K562 (cell line): ENCODE measurements around the gene ZCCHC14. TPM values are rescaled to one million over a fixed set of nuclear protein-coding genes. Genes with fewer than 3 reads are reported as not detected.

Source experiments
- ATAC-seq: fragments of 200-7000 bp; cut with Tn5 transposase; 3 replicates; pipeline ENCODE4 v1.9.1; 2020; ENCODE audit warnings: moderate library complexity
- BruUV-seq: library from RNA; stranded (reverse); fragments of 400-500 nt; replicated peaks from 2 replicates; lab custom pipeline; 2021; lab: Mats Ljungman, UMichigan
- CTCF ChIA-PET: fragments of 300-600 bp; formaldehyde crosslinking; extraction: SDS; loops from one replicate; lab custom pipeline; 2021; ENCODE audit warnings: low intra/inter-chr PET ratio; lab: Yijun Ruan, JAX
- POLR2A ChIA-PET: fragments of 300-600, 350-650 bp; sonication (Branson Sonifier 250); formaldehyde crosslinking; extraction: SDS; loops from one replicate; lab custom pipeline; 2021; ENCODE audit warnings: antibody characterized with exemption, inconsistent platforms; lab: Yijun Ruan, JAX
- DNase-seq, 4 experiments: peaks; one replicate each; pipeline versions ENCODE4 v3.0.0 to v3.0.0-alpha.2; 2011 to 2018; ENCODE audit warnings: low spot score in 3 of 4, mixed read lengths in 3 of 4; ENCODE audit errors: extremely low read depth in 1 of 4
- FAIRE-seq: peaks from 2 replicates; lab custom pipeline; 2011; peaks lifted over from hg19 to GRCh38; lab: Jason Lieb, UNC
- H2AFZ ChIP-seq: 2 replicates; pipeline ENCODE4 v1.6.0; 2011; ENCODE audit warnings: low read depth, low read length, control low read depth, inconsistent platforms
- H3K27ac ChIP-seq: fragments of 200-600 bp; 3 replicates; pipeline ENCODE4 v1.8.0; 2011; ENCODE audit warnings: low read depth, mild to moderate bottlenecking, control low read depth, inconsistent platforms, low read length, moderate library complexity, mixed read lengths; ENCODE audit errors: extremely low read depth
- H3K27me3 ChIP-seq, 2 experiments: fragments of 300-600 bp in 1 of 2; 2 replicates in 1 of 2; 3 replicates in 1 of 2; pipeline versions ENCODE4 v1.6.0 to v1.8.0; 2011; ENCODE audit warnings: inconsistent platforms in 2 of 2, low read length in 2 of 2, mild to moderate bottlenecking in 1 of 2, mixed read lengths in 1 of 2, moderate library complexity in 1 of 2; ENCODE audit not compliant: control insufficient read depth in 2 of 2, insufficient read depth in 2 of 2
- H3K36me3 ChIP-seq: fragments of 300-600 bp; 3 replicates; pipeline ENCODE4 v1.8.0; 2011; ENCODE audit warnings: mild to moderate bottlenecking, low read length, inconsistent platforms; ENCODE audit not compliant: control insufficient read depth, insufficient read depth
- H3K4me1 ChIP-seq, 2 experiments: fragments of 200-600 bp in 1 of 2; replicated peaks in 1 of 2; 2 replicates in 1 of 2; 3 replicates in 1 of 2; pipeline versions ENCODE4 v1.5.1 to v1.8.0; 2011; ENCODE audit warnings: inconsistent platforms in 2 of 2, low read length in 2 of 2, mild to moderate bottlenecking in 1 of 2, mixed read lengths in 1 of 2, moderate library complexity in 1 of 2; ENCODE audit not compliant: control insufficient read depth in 2 of 2, insufficient read depth in 2 of 2
- H3K4me2 ChIP-seq: 2 replicates; pipeline ENCODE4 v1.6.1; 2011; ENCODE audit warnings: low read length, control low read depth, inconsistent platforms, mixed read lengths; ENCODE audit not compliant: insufficient read depth
- H3K4me3 ChIP-seq: fragments of 200-600 bp; sonication (generic), shearing (Covaris generic); 2 replicates; pipeline ENCODE4 v1.5.1; 2016; ENCODE audit warnings: control low read depth, inconsistent platforms
- H3K79me2 ChIP-seq: fragments of 200-600 bp; 3 replicates; pipeline ENCODE4 v1.8.0; 2011; ENCODE audit warnings: low read length, inconsistent platforms; ENCODE audit not compliant: control insufficient read depth, insufficient read depth
- H3K9ac ChIP-seq, 2 experiments: 2 replicates each; pipeline versions ENCODE4 v1.6.0 to v1.6.1; 2011; ENCODE audit warnings: low read depth in 2 of 2, low read length in 2 of 2, control low read depth in 1 of 2, inconsistent platforms in 1 of 2, mild to moderate bottlenecking in 1 of 2, mixed read lengths in 1 of 2; ENCODE audit not compliant: insufficient read depth in 1 of 2
- H3K9me1 ChIP-seq: one replicate; pipeline ENCODE4 v1.6.0; 2011; ENCODE audit warnings: inconsistent platforms, mild to moderate bottlenecking, low read length, moderate library complexity; ENCODE audit not compliant: control insufficient read depth, insufficient read depth
- H3K9me3 ChIP-seq: replicated peaks from 2 replicates; pipeline ENCODE4 v1.5.1; 2011; ENCODE audit warnings: low read depth, low read length, inconsistent platforms; ENCODE audit not compliant: control insufficient read depth, insufficient read depth
- H4K20me1 ChIP-seq: replicated peaks from 2 replicates; pipeline ENCODE4 v1.6.1; 2011; ENCODE audit warnings: low read length, inconsistent platforms, mixed read lengths; ENCODE audit not compliant: control insufficient read depth, insufficient read depth
- C11orf30 ChIP-seq: fragments of 450-650 bp; IDR thresholded peaks from 2 replicates; pipeline ENCODE4 v1.6.1; 2016; ENCODE audit warnings: low read depth, mild to moderate bottlenecking
- ESRRB ChIP-seq: fragments of 250-450 bp; sonication (Bioruptor Pico); IDR thresholded peaks from 2 replicates; pipeline ENCODE4 v1.5.0; 2020; ENCODE audit warnings: mild to moderate bottlenecking, moderate library complexity, borderline replicate concordance
- GTF2E2 ChIP-seq: fragments of 200-800 bp; sonication (Bioruptor generic); IDR thresholded peaks from 2 replicates; pipeline ENCODE4 v1.6.1; 2016; ENCODE audit warnings: missing genetic modification characterization, missing compliant biosample characterization
- MAFF ChIP-seq: IDR thresholded peaks from 2 replicates; pipeline ENCODE4 v1.6.1; 2012; ENCODE audit warnings: low read length, improper control_type of control experiment
- MAFG ChIP-seq: fragments of 450-650 bp; conservative IDR thresholded peaks from 2 replicates; pipeline ENCODE4 v1.6.1; 2016; ENCODE audit warnings: missing genetic modification characterization, missing compliant biosample characterization
- MAFK ChIP-seq: IDR thresholded peaks from 2 replicates; pipeline ENCODE4 v1.6.1; 2011; ENCODE audit warnings: low read length, improper control_type of control experiment
- TSC22D4 ChIP-seq: fragments of 450-650 bp; IDR thresholded peaks from 2 replicates; pipeline ENCODE4 v1.6.1; 2016; ENCODE audit warnings: missing genetic modification characterization, missing biosample characterization, control low read depth
- U2AF2 ChIP-seq: fragments of 200-400 bp; formaldehyde crosslinking; optimal IDR thresholded peaks from 2 replicates; pipeline ENCODE3; 2017; ENCODE audit warnings: low read depth, mild to moderate bottlenecking, low read length
- ZNF184 ChIP-seq: sonication (generic); formaldehyde crosslinking; IDR thresholded peaks from 2 replicates; pipeline ENCODE4 v1.5.0; 2020; ENCODE audit warnings: missing genetic modification reagents
- ZNF316 ChIP-seq: fragments of 450-650 bp; IDR thresholded peaks from 2 replicates; pipeline ENCODE4 v1.6.1; 2016
- WGBS: fragments of 100-300 bp; shearing (Covaris generic); methylation state at CpG from one replicate; pipeline ENCODE4 v1.1.6; 2016; ENCODE audit warnings: low coverage, mixed read lengths; ENCODE audit not compliant: insufficient coverage; ENCODE audit errors: missing lambda C conversion rate; 5-methylcytosine and 5-hydroxymethylcytosine counted together
- in situ Hi-C: fragments of 300-500 bp; cut with MboI; formaldehyde crosslinking; loops from 4 replicates; pipeline ENCODE4 v1.15.0; 2018; ENCODE audit warnings: inconsistent platforms, mixed read lengths
- intact Hi-C: fragments of 100-400 bp; cut with micrococcal nuclease; formaldehyde crosslinking; loops from 2 replicates; pipeline ENCODE4 v1.14.2; 2022
- polyA plus RNA-seq, 8 experiments: library from polyadenylated mRNA; depleted of rRNA in 4 of 8; stranded (reverse) in 5 of 8; unstranded in 3 of 8; fragments of >200 nt; fragmentation: Nextera tagmentation in 2 of 8; fragmentation: Illumina TruSeq in 1 of 8; extraction: Ambion mirVana in 2 of 8; extraction: Trizol in 1 of 8; gene quantifications; 2 replicates each; pipeline versions ENCODE4 v1.2.1 to v1.2.3, GENCODE V29; 2011 to 2014; ENCODE audit warnings: inconsistent platforms in 1 of 8, missing spikeins in 1 of 8
- total RNA-seq, 7 experiments: library from RNA; depleted of rRNA in 6 of 7; stranded (reverse); fragments of >200 nt in 6 of 7; fragmentation: Illumina TruSeq in 2 of 7; extraction: Trizol in 2 of 7; gene quantifications; 2 replicates each; pipeline versions ENCODE4 v1.2.1 to v1.2.3, GENCODE V29; 2011 to 2021; ENCODE audit warnings: low replicate concordance in 1 of 7

The ZCCHC14 gene
- total and polyA plus RNA-seq, 9 of the 15 experiments (the other 6 are each of a cell fraction or from before 2014, with no cell fraction given), result 1.5 to 12.4 (median 2.9) TPM

DNA sequence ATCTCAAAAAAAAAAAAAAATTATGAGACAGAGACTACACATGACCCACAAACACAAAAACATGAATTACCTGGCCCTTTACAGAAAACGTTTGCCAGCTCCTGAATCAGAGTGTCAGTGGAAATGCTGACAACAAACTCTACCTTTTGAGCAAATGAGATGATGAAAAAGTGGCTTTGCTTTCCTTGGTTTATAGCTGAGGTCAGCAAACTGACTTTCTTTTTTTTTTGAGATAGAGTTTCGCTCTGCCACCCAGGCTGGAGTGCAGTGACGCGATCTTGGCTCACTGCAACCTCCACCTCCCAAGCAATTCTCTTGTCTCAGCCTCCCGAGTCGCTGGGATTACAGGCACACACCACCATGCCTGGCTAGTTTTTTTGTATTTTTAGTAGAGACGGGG is 46.3 kb downstream of the ZCCHC14 start:
- Histone ChIP-seq H4K20me1 (no peaks in the 10 kb centered on the region), H3K79me2 (no peaks in the 10 kb centered on the region), H3K9me1 (no peaks in the 10 kb centered on the region), H3K9me3 (no peaks in the 10 kb centered on the region), H3K4me1 (peaks cover 0 to 6% of the 10 kb centered on the region in 2 experiments; a peak in 1 of 5 replicates), H3K27ac (no peak overlapping the region), H3K9ac (no peak overlapping the region), H3K4me2 (no peak overlapping the region), H3K36me3 (peaks cover 19% of the 10 kb centered on the region; the same call in 1 of the 3 replicates), H3K27me3 (no peaks in the 10 kb centered on the region), H3K4me3 (no peak overlapping the region), H2AFZ (no peak overlapping the region)
- TF ChIP-seq GTF2E2, result no peak
- TF ChIP-seq ESRRB, result no peak
- no peak for TF ChIP-seq ZNF184 (CRISPR knock-in tag)
- peak; percentile 46; the same call in 1 of the 2 replicates for TF ChIP-seq C11orf30
- peak; percentile 22; the same call in 1 of the 2 replicates for TF ChIP-seq MAFK
- no peak for TF ChIP-seq TSC22D4 (tag)
- TF ChIP-seq MAFG (tag), result 0 out of 2 replicates have a peak, but pooled peaks have one; percentile 34
- TF ChIP-seq U2AF2, result no peak
- TF ChIP-seq ZNF316, result peak; percentile 72
- TF ChIP-seq MAFF, result 0 out of 2 replicates have a peak, but pooled peaks have one; percentile 28
- BruUV-seq, result no TSS peak
- FAIRE-seq (no peak), DNase-seq (no peak), ATAC-seq (no peak)
- intact Hi-C loops (no loop called here), in situ Hi-C loops (no loop called here)
- ChIA-PET CTCF (interaction anchor here (0.8 kb wide), 1 partner anchor 13 kb away, joined by 4 read pairs; no protein-coding TSS in a partner anchor), POLR2A (interaction anchor here (0.6 kb wide), 1 partner anchor 555 kb away, joined by 3 read pairs; no protein-coding TSS in a partner anchor)
- 83% methylated on average over 7 of the region's 7 CpGs for WGBS
